IMR-90 (cell line): Measurements from ENCODE around the gene BAHD1. TPM values are rescaled to one million over a fixed set of nuclear protein-coding genes. Genes with fewer than 3 reads are reported as not detected.

ENCODE experiments used
- ATAC-seq: fragments of 200-7000 bp; cut with Tn5 transposase; 2 replicates; pipeline ENCODE4 v1.9.1; 2020; ENCODE audit warnings: low read depth, mild to moderate bottlenecking, moderate library complexity
- BruUV-seq: library from RNA; stranded (reverse); fragments of 400-500 nt; replicated peaks from 2 replicates; lab custom pipeline; 2021; lab: Mats Ljungman, UMichigan
- CTCF ChIA-PET: fragments of 300-600 bp; formaldehyde crosslinking; extraction: SDS; loops from one replicate; lab custom pipeline; 2021; ENCODE audit warnings: antibody characterized with exemption; lab: Yijun Ruan, JAX
- POLR2A ChIA-PET: fragments of 300-600 bp; sonication (Branson Sonifier 250); formaldehyde crosslinking; loops from one replicate; lab custom pipeline; 2022; ENCODE audit warnings: antibody characterized with exemption; ENCODE audit not compliant: unreplicated experiment; lab: Charles Lee
- DNase-seq: peaks from one replicate; pipeline ENCODE4 v3.0.0; 2013
- H2AFZ ChIP-seq: replicated peaks from 2 replicates; pipeline ENCODE3; 2013; ENCODE audit warnings: low read length, mild to moderate bottlenecking; ENCODE audit not compliant: poor library complexity
- H2AK5ac ChIP-seq: 2 replicates; pipeline ENCODE4 v1.6.1; 2013; ENCODE audit warnings: low read depth, low read length, inconsistent platforms
- H2AK9ac ChIP-seq: replicated peaks from 2 replicates; pipeline ENCODE3; 2013; ENCODE audit warnings: mild to moderate bottlenecking, low read depth, low read length, moderate library complexity; ENCODE audit not compliant: poor library complexity
- H2BK120ac ChIP-seq: 2 replicates; pipeline ENCODE4 v1.6.1; 2013; ENCODE audit warnings: low read depth, low read length, inconsistent platforms
- H2BK15ac ChIP-seq: 3 replicates; pipeline ENCODE4 v1.6.1; 2013; ENCODE audit warnings: low read depth, low read length, inconsistent platforms
- H2BK20ac ChIP-seq: 2 replicates; pipeline ENCODE4 v1.6.1; 2013; ENCODE audit warnings: low read depth, mild to moderate bottlenecking, inconsistent platforms, low read length, moderate library complexity
- H2BK5ac ChIP-seq: 2 replicates; pipeline ENCODE4 v1.6.1; 2013; ENCODE audit warnings: mild to moderate bottlenecking, low read depth, low read length, inconsistent platforms; ENCODE audit not compliant: poor library complexity, severe bottlenecking
- H3K14ac ChIP-seq: replicated peaks from 2 replicates; pipeline ENCODE4 v1.6.1; 2013; ENCODE audit warnings: low read depth, low read length, inconsistent platforms
- H3K18ac ChIP-seq: 2 replicates; pipeline ENCODE4 v1.6.1; 2013; ENCODE audit warnings: low read depth, low read length, control low read depth
- H3K23ac ChIP-seq: 2 replicates; pipeline ENCODE4 v1.6.1; 2013; ENCODE audit warnings: low read depth, low read length, inconsistent platforms
- H3K27ac ChIP-seq: 2 replicates; pipeline ENCODE4 v1.5.1; 2013; ENCODE audit warnings: mild to moderate bottlenecking, control low read depth, low read length; ENCODE audit not compliant: insufficient read depth
- H3K27me3 ChIP-seq: 2 replicates; pipeline ENCODE4 v1.6.1; 2013; ENCODE audit warnings: low read length; ENCODE audit not compliant: control insufficient read depth, insufficient read depth
- H3K36me3 ChIP-seq: 2 replicates; pipeline ENCODE4 v1.6.1; 2013; ENCODE audit warnings: low read length, mixed read lengths; ENCODE audit not compliant: control insufficient read depth, insufficient read depth
- H3K4ac ChIP-seq: 2 replicates; pipeline ENCODE4 v1.6.1; 2013; ENCODE audit warnings: low read depth, low read length, inconsistent platforms
- H3K4me1 ChIP-seq: 2 replicates; pipeline ENCODE4 v1.6.1; 2013; ENCODE audit warnings: low read length, mixed read lengths; ENCODE audit not compliant: control insufficient read depth, insufficient read depth
- H3K4me2 ChIP-seq: 2 replicates; pipeline ENCODE4 v1.6.1; 2013; ENCODE audit warnings: low read depth, mild to moderate bottlenecking, control low read depth, low read length, moderate library complexity
- H3K4me3 ChIP-seq: 2 replicates; pipeline ENCODE4 v1.5.1; 2013; ENCODE audit warnings: low read depth, mild to moderate bottlenecking, control low read depth, low read length, moderate library complexity; ENCODE audit not compliant: insufficient read depth
- H3K56ac ChIP-seq: 2 replicates; pipeline ENCODE4 v1.6.1; 2013; ENCODE audit warnings: low read length, inconsistent platforms; ENCODE audit not compliant: insufficient read depth; ENCODE audit errors: extremely low read depth
- H3K79me1 ChIP-seq, 2 experiments: 2 replicates each; pipeline ENCODE4 v1.6.1; 2013; ENCODE audit warnings: low read length in 2 of 2, inconsistent platforms in 1 of 2, low read depth in 1 of 2
- H3K9ac ChIP-seq: 2 replicates; pipeline ENCODE4 v1.6.1; 2013; ENCODE audit warnings: low read depth, low read length, control low read depth
- H3K9me1 ChIP-seq: 2 replicates; pipeline ENCODE4 v1.6.1; 2013; ENCODE audit warnings: low read length, inconsistent platforms; ENCODE audit not compliant: insufficient read depth
- H3K9me3 ChIP-seq: 2 replicates; pipeline ENCODE4 v1.6.1; 2013; ENCODE audit warnings: low read length; ENCODE audit not compliant: control insufficient read depth, insufficient read depth
- H4K20me1 ChIP-seq: 2 replicates; pipeline ENCODE4 v1.6.1; 2013; ENCODE audit warnings: low read length, inconsistent platforms; ENCODE audit not compliant: insufficient read depth
- H4K5ac ChIP-seq: 2 replicates; pipeline ENCODE4 v1.6.1; 2013; ENCODE audit warnings: mild to moderate bottlenecking, low read depth, low read length, control low read depth
- H4K8ac ChIP-seq, 2 experiments: 2 replicates each; pipeline ENCODE4 v1.6.1; 2013; ENCODE audit warnings: low read depth in 2 of 2, low read length in 2 of 2, control low read depth in 1 of 2, inconsistent platforms in 1 of 2
- H4K91ac ChIP-seq: 2 replicates; pipeline ENCODE4 v1.6.1; 2013; ENCODE audit warnings: low read depth, low read length, inconsistent platforms; ENCODE audit not compliant: insufficient read depth
- CEBPB ChIP-seq: IDR thresholded peaks from 2 replicates; pipeline ENCODE4 v1.6.1; 2012; ENCODE audit warnings: low read depth, low read length, improper control_type of control experiment
- CHD1 ChIP-seq: IDR thresholded peaks from 2 replicates; pipeline ENCODE4 v1.6.1; 2012; ENCODE audit warnings: low read depth, low read length, improper control_type of control experiment
- MAFK ChIP-seq: IDR thresholded peaks from 2 replicates; pipeline ENCODE4 v1.6.1; 2012; ENCODE audit warnings: low read depth, low read length, improper control_type of control experiment
- MXI1 ChIP-seq: IDR thresholded peaks from 2 replicates; pipeline ENCODE4 v1.6.1; 2012; ENCODE audit warnings: low read depth, mild to moderate bottlenecking, low read length, moderate library complexity, borderline replicate concordance
- POLR2A ChIP-seq: IDR thresholded peaks from 2 replicates; pipeline ENCODE4 v1.6.1; 2012; ENCODE audit warnings: mild to moderate bottlenecking, low read depth, low read length
- RFX5 ChIP-seq: IDR thresholded peaks from 2 replicates; pipeline ENCODE4 v1.8.0; 2012; ENCODE audit warnings: low read depth, mild to moderate bottlenecking, low read length, moderate library complexity
- WGBS, 2 experiments: methylation state at CpG; one replicate each; pipeline versions ENCODE4 v1.1.5 to v1.1.7; 2013; ENCODE audit warnings: missing lambda C conversion rate in 2 of 2; ENCODE audit not compliant: insufficient read length in 1 of 2; ENCODE audit errors: extremely low coverage in 2 of 2; 5-methylcytosine and 5-hydroxymethylcytosine counted together
- dilution Hi-C: fragments of 300-500 bp; cut with HindIII; formaldehyde crosslinking; loops from one replicate; pipeline ENCODE4 v1.14.3; 2018; ENCODE audit warnings: low sequenced_read_pairs; ENCODE audit not compliant: unreplicated experiment
- in situ Hi-C: fragments of 300-500 bp; cut with MboI; formaldehyde crosslinking; loops from 3 replicates; pipeline ENCODE4 v1.14.3; 2019; ENCODE audit warnings: low sequenced_read_pairs, inconsistent platforms, mixed read lengths
- intact Hi-C: fragments of 100-400 bp; cut with micrococcal nuclease; formaldehyde crosslinking; loops from 2 replicates; pipeline ENCODE4 v1.10.0; 2022
- polyA plus RNA-seq, 3 experiments: library from polyadenylated mRNA; depleted of rRNA; stranded (reverse); fragments of >200 nt; gene quantifications; 2 replicates each; pipeline ENCODE4 v1.2.3, GENCODE V29; 2012; ENCODE audit warnings: low replicate concordance in 1 of 3
- total RNA-seq: library from RNA; depleted of rRNA; stranded (reverse); fragments of >200 nt; gene quantifications from 2 replicates; pipeline ENCODE4 v1.2.3, GENCODE V29; 2012
- TF ChIP-seq, protein P1 (sequence below): fragments of 150-350 bp; IDR thresholded peaks from 2 replicates; pipeline ENCODE4 v1.6.1; 2017; ENCODE audit warnings: mild to moderate bottlenecking, antibody characterized with exemption, low read length, low read depth

The BAHD1 gene
- total and polyA plus RNA-seq, 2 of the 4 experiments (the other 2 are of a cell fraction): 3.0 to 8.7 TPM

DNA sequence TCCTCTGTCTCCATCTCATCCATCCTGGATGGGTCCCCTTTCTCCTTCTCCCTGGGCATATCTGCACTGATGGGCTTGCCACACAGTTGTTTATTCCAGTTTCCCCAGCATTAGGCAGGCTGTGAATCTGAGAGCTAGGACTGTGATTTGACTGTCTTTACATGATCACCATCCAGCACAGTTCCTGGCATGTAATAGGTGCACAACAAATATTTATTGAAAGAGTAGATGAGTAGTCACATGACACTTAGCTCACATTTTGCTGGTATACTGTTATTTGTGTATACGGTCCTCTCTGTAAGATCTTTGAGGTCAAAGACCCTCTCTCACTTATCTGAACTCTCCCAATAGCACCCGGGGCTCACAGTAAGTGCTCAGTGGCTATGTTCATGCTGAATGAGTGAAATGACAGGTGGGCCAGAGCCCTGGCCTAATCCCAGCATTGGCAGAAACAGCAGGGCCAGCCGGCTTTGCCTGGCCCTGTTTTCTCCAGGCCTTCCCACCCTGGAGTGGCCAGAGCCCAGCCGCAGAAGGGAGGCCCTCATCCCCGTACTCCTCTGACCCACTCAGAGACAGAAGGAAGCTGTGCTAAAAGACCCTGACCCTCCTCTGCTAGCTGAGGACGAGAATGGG, 16.2 kb upstream of the BAHD1 start:
- no peak overlapping the region for H3K56ac ChIP-seq
- no peak for ATAC-seq
- H4K91ac ChIP-seq: no peak overlapping the region
- no CpG with 5 or more reads among the region's 6 CpGs for WGBS, 2 experiments
- no peak overlapping the region for H3K23ac ChIP-seq
- TF ChIP-seq, protein P1, sequence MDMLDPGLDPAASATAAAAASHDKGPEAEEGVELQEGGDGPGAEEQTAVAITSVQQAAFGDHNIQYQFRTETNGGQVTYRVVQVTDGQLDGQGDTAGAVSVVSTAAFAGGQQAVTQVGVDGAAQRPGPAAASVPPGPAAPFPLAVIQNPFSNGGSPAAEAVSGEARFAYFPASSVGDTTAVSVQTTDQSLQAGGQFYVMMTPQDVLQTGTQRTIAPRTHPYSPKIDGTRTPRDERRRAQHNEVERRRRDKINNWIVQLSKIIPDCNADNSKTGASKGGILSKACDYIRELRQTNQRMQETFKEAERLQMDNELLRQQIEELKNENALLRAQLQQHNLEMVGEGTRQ: no peak
- no peak for TF ChIP-seq CHD1
- TF ChIP-seq POLR2A: no peak
- no peak for TF ChIP-seq MAFK
- TF ChIP-seq MXI1: no peak
- TF ChIP-seq RFX5: no peak
- no peak for TF ChIP-seq CEBPB
- H3K14ac ChIP-seq: no peak overlapping the region
- no peaks in the 10 kb centered on the region; the same call in 1 of the 2 replicates for H3K36me3 ChIP-seq
- intact Hi-C loops: no loop called here
- ChIA-PET CTCF (interaction anchor here (1.1 to 2.5 kb wide), 2 partner anchors 80 to 146 kb away, joined by 3 to 8 read pairs; no protein-coding TSS in a partner anchor), POLR2A (interaction anchor here (0.6 kb wide), 1 partner anchor 33 kb away, joined by 3 read pairs; no protein-coding TSS in a partner anchor)
- no peak overlapping the region for H3K4ac ChIP-seq
- no peak overlapping the region for H2BK5ac ChIP-seq
- no peaks in the 10 kb centered on the region for H3K79me1 ChIP-seq
- no peak overlapping the region for H2AFZ ChIP-seq
- no peak overlapping the region for H3K9ac ChIP-seq
- DNase-seq: no peak
- H3K27me3 ChIP-seq: peaks cover 20% of the 10 kb centered on the region
- H3K4me2 ChIP-seq: no peak overlapping the region
- H3K18ac ChIP-seq: no peak overlapping the region
- H3K27ac ChIP-seq: no peak overlapping the region
- H2BK120ac ChIP-seq: no peak overlapping the region
- no peak overlapping the region for H4K8ac ChIP-seq
- no peak overlapping the region for H4K5ac ChIP-seq
- no peak overlapping the region for H2BK20ac ChIP-seq
- dilution Hi-C loops: no loop called here
- H3K9me1 ChIP-seq: no peaks in the 10 kb centered on the region
- no peaks in the 10 kb centered on the region for H3K4me1 ChIP-seq
- H2AK9ac ChIP-seq: no peak overlapping the region
- BruUV-seq: no TSS peak
- in situ Hi-C loops: loop anchor here (5.0 to 10.0 kb wide), 4 partner anchors 102 to 380 kb away; partner anchors contain the start of gene INAFM2
- H3K9me3 ChIP-seq: no peaks in the 10 kb centered on the region
- H2BK15ac ChIP-seq: no peak overlapping the region
- H2AK5ac ChIP-seq: no peak overlapping the region
- H4K20me1 ChIP-seq: peaks cover 3% of the 10 kb centered on the region; the same call in 1 of the 2 replicates
- H3K4me3 ChIP-seq: no peak overlapping the region
